Activated CD8-positive, alpha-beta memory T cell treated with anti-CD3 and anti-CD28 coated beads, Interleukin-2, amount 50 U/mL, for 1 hour (primary cell): ENCODE measurements around the gene FOXD1.
"Not testable (repeated sequence)": the region's sequence is repeated elsewhere in the genome, so short reads cannot be mapped to it uniquely, and the experiment has no call there.

Experiments
- DNase-seq: peaks from one replicate; pipeline ENCODE4 v3.0.0-alpha.2; 2020; ENCODE audit errors: extremely low read depth

Gene FOXD1

GRCh38 chr5:73464016-73464745, 15.6 kb upstream of the FOXD1 start:
- DNase-seq = no peak

- no peak for DNase-seq
Measured at GRCh38 chr5:73460133-73460532, 11.6 kb upstream of the FOXD1 start.

GRCh38 chr5:73459366-73459765, 10.8 kb upstream of the FOXD1 start:
- no peak for DNase-seq

GRCh38 chr5:73456462-73456861, 7.9 kb upstream of the FOXD1 start:
- not testable (repeated sequence) for DNase-seq

- DNase-seq = no peak
Measured at GRCh38 chr5:73454379-73455036, 5.9 kb upstream of the FOXD1 start.

GRCh38 chr5:73452215-73452614, 3.6 kb upstream of the FOXD1 start:
- DNase-seq = no peak

GRCh38 chr5:73451224-73452130, 2.9 kb upstream of the FOXD1 start:
- no peak for DNase-seq

- no peak for DNase-seq
Measured at GRCh38 chr5:73450672-73451223, 2.2 kb upstream of the FOXD1 start.

GRCh38 chr5:73450137-73450536, 1.6 kb upstream of the FOXD1 start:
- no peak for DNase-seq

- DNase-seq = no peak
Measured at GRCh38 chr5:73447530-73448462, 781 bp downstream of the FOXD1 start.

- no peak for DNase-seq
Measured at GRCh38 chr5:73446631-73447529, 1.7 kb downstream of the FOXD1 start.

GRCh38 chr5:73445665-73446630, 2.6 kb downstream of the FOXD1 start:
- DNase-seq = no peak

GRCh38 chr5:73444499-73445438, 3.8 kb downstream of the FOXD1 start:
- no peak for DNase-seq

- no peak for DNase-seq
Measured at GRCh38 chr5:73443829-73444498, 4.6 kb downstream of the FOXD1 start.

GRCh38 chr5:73442996-73443627, 5.5 kb downstream of the FOXD1 start:
- DNase-seq = no peak

- no peak for DNase-seq
Measured at GRCh38 chr5:73442231-73442811, 6.3 kb downstream of the FOXD1 start.
